Measurements from ENCODE around the gene KLF9.
A peak's percentile ranks its signal among the peaks of the same experiment; 100 is the strongest.

KLF9 gene

GRCh38 chr9:70385426-70385825, 29.0 kb downstream of the KLF9 start:
- Mint-ChIP-seq H3K36me3 (peaks cover 20% of the 10 kb centered on the region), H3K27me3 (no peaks in the 10 kb centered on the region), H3K9me3 (no peaks in the 10 kb centered on the region), H3K27ac (no peak overlapping the region), H3K4me3 (no peak overlapping the region), H3K4me1 (peaks cover 3% of the 10 kb centered on the region)
- no peak for DNase-seq (ENCODE audit: low spot score in 2 of 2)
- no peak for ATAC-seq (ENCODE audit: low read depth)

- Mint-ChIP-seq H3K4me3 (no peak overlapping the region), H3K27ac (no peak overlapping the region), H3K27me3 (no peaks in the 10 kb centered on the region), H3K9me3 (no peaks in the 10 kb centered on the region), H3K4me1 (peaks cover 2% of the 10 kb centered on the region), H3K36me3 (peaks cover 20% of the 10 kb centered on the region)
- ATAC-seq (ENCODE audit: low read depth), result no peak
- no peak for DNase-seq (ENCODE audit: low spot score in 2 of 2)
These were observed 31.5 kb downstream of the KLF9 start for GRCh38 chr9:70382709-70383605.

- no peak overlapping the region for H3K4me3 Mint-ChIP-seq
- H3K27me3 Mint-ChIP-seq, result no peaks in the 10 kb centered on the region
- DNase-seq (ENCODE audit: low spot score in 2 of 2) (no peak), ATAC-seq (ENCODE audit: low read depth) (no peak)
- peaks cover 14% of the 10 kb centered on the region for H3K36me3 Mint-ChIP-seq
- H3K27ac Mint-ChIP-seq, result no peak overlapping the region
- peaks cover 2% of the 10 kb centered on the region for H3K4me1 Mint-ChIP-seq
- H3K9me3 Mint-ChIP-seq, result no peaks in the 10 kb centered on the region
These were observed 32.3 kb downstream of the KLF9 start for GRCh38 chr9:70382046-70382708.

GRCh38 chr9:70374962-70375618, 39.4 kb downstream of the KLF9 start:
- Mint-ChIP-seq H3K27ac (no peak overlapping the region), H3K4me1 (no peaks in the 10 kb centered on the region), H3K4me3 (no peak overlapping the region), H3K27me3 (no peaks in the 10 kb centered on the region), H3K9me3 (no peaks in the 10 kb centered on the region), H3K36me3 (no peaks in the 10 kb centered on the region)
- no peak for ATAC-seq (ENCODE audit: low read depth)
- no peak for DNase-seq (ENCODE audit: low spot score in 2 of 2)

GRCh38 chr9:70367305-70367930, 47.0 kb downstream of the KLF9 start:
- Mint-ChIP-seq H3K4me1 (no peaks in the 10 kb centered on the region), H3K27ac (no peak overlapping the region), H3K9me3 (no peaks in the 10 kb centered on the region), H3K36me3 (no peaks in the 10 kb centered on the region), H3K27me3 (no peaks in the 10 kb centered on the region), H3K4me3 (no peak overlapping the region)
- ATAC-seq (ENCODE audit: low read depth) (no peak), DNase-seq (ENCODE audit: low spot score in 2 of 2) (no peak)

GRCh38 chr9:70363760-70364159, 50.7 kb downstream of the KLF9 start:
- no peaks in the 10 kb centered on the region for H3K36me3 Mint-ChIP-seq
- H3K9me3 Mint-ChIP-seq, result no peaks in the 10 kb centered on the region
- no peak for DNase-seq (ENCODE audit: low spot score in 2 of 2)
- no peak overlapping the region for H3K4me3 Mint-ChIP-seq
- H3K4me1 Mint-ChIP-seq, result no peaks in the 10 kb centered on the region
- no peaks in the 10 kb centered on the region for H3K27me3 Mint-ChIP-seq
- no peak for ATAC-seq (ENCODE audit: low read depth)
- H3K27ac Mint-ChIP-seq, result no peak overlapping the region

GRCh38 chr9:70362952-70363351, 51.5 kb downstream of the KLF9 start:
- DNase-seq (ENCODE audit: low spot score in 2 of 2), result no peak

GRCh38 chr9:70355801-70356200, 58.7 kb downstream of the KLF9 start:
- H3K4me1 Mint-ChIP-seq, result no peaks in the 10 kb centered on the region
- H3K27ac Mint-ChIP-seq, result peak overlapping the region; percentile 54
- H3K36me3 Mint-ChIP-seq, result peaks cover 2% of the 10 kb centered on the region
- DNase-seq (ENCODE audit: low spot score in 2 of 2) (no peak), ATAC-seq (ENCODE audit: low read depth) (no peak)
- H3K27me3 Mint-ChIP-seq, result no peaks in the 10 kb centered on the region
- no peaks in the 10 kb centered on the region for H3K9me3 Mint-ChIP-seq
- H3K4me3 Mint-ChIP-seq, result no peak overlapping the region

More at GRCh38 chr9:70362952-70363351, 51.5 kb downstream of the KLF9 start:
- H3K27me3 Mint-ChIP-seq, result no peaks in the 10 kb centered on the region
- no peaks in the 10 kb centered on the region for H3K4me1 Mint-ChIP-seq
- H3K4me3 Mint-ChIP-seq, result no peak overlapping the region
- no peaks in the 10 kb centered on the region for H3K36me3 Mint-ChIP-seq
- no peak for ATAC-seq (ENCODE audit: low read depth)
- no peaks in the 10 kb centered on the region for H3K9me3 Mint-ChIP-seq
- H3K27ac Mint-ChIP-seq, result no peak overlapping the region

GRCh38 chr9:70352802-70353201, 61.7 kb downstream of the KLF9 start:
- Mint-ChIP-seq H3K9me3 (no peaks in the 10 kb centered on the region), H3K4me3 (no peak overlapping the region), H3K27ac (no peak overlapping the region), H3K27me3 (no peaks in the 10 kb centered on the region), H3K36me3 (peaks cover 4% of the 10 kb centered on the region), H3K4me1 (no peaks in the 10 kb centered on the region)
- DNase-seq (ENCODE audit: low spot score in 2 of 2), result no peak
- no peak for ATAC-seq (ENCODE audit: low read depth)

GRCh38 chr9:70352356-70352755, 62.1 kb downstream of the KLF9 start:
- Mint-ChIP-seq H3K36me3 (peaks cover 6% of the 10 kb centered on the region), H3K4me3 (no peak overlapping the region), H3K9me3 (no peaks in the 10 kb centered on the region), H3K27ac (no peak overlapping the region), H3K4me1 (no peaks in the 10 kb centered on the region), H3K27me3 (no peaks in the 10 kb centered on the region)
- no peak for DNase-seq (ENCODE audit: low spot score in 2 of 2)
- ATAC-seq (ENCODE audit: low read depth), result no peak

GRCh38 chr9:70347046-70347445, 67.4 kb downstream of the KLF9 start:
- Mint-ChIP-seq H3K9me3 (no peaks in the 10 kb centered on the region), H3K4me3 (no peak overlapping the region), H3K27ac (no peak overlapping the region), H3K4me1 (no peaks in the 10 kb centered on the region), H3K36me3 (peaks cover 17% of the 10 kb centered on the region), H3K27me3 (no peaks in the 10 kb centered on the region)
- no peak for ATAC-seq (ENCODE audit: low read depth)
- no peak for DNase-seq (ENCODE audit: low spot score in 2 of 2)

GRCh38 chr9:70340572-70340971, 73.9 kb downstream of the KLF9 start:
- no peak overlapping the region for H3K4me3 Mint-ChIP-seq
- H3K4me1 Mint-ChIP-seq, result no peaks in the 10 kb centered on the region
- H3K36me3 Mint-ChIP-seq, result peaks cover 6% of the 10 kb centered on the region
- no peaks in the 10 kb centered on the region for H3K9me3 Mint-ChIP-seq
- no peak for DNase-seq (ENCODE audit: low spot score in 2 of 2)
- H3K27me3 Mint-ChIP-seq, result no peaks in the 10 kb centered on the region
- ATAC-seq (ENCODE audit: low read depth), result no peak
- no peak overlapping the region for H3K27ac Mint-ChIP-seq

All from memory B cell (primary cell).